Parathyroid adenoma (tissue), 2 donors: ENCODE results near the gene CRYBA4.
"Not testable (repeated sequence)": the region's sequence is repeated elsewhere in the genome, so short reads cannot be mapped to it uniquely, and the experiment has no call there.

ENCODE experiments used
- H2AFZ ChIP-seq: fragments of 300-600 bp; sonication (generic); one replicate; pipeline ENCODE4 v1.7.0; 2017; ENCODE audit warnings: antibody characterized with exemption, mild to moderate bottlenecking
- H3K27ac ChIP-seq: fragments of 300-600 bp; sonication (generic); one replicate; pipeline ENCODE4 v1.7.0; 2017
- H3K27me3 ChIP-seq: fragments of 300-600 bp; sonication (generic); one replicate; pipeline ENCODE4 v1.7.0; 2017; ENCODE audit warnings: low read length; ENCODE audit not compliant: control insufficient read depth, insufficient read depth
- H3K36me3 ChIP-seq: fragments of 300-600 bp; sonication (generic); one replicate; pipeline ENCODE4 v1.7.0; 2017; ENCODE audit warnings: low read length; ENCODE audit not compliant: control insufficient read depth, insufficient read depth
- H3K4me1 ChIP-seq: fragments of 300-600 bp; sonication (generic); one replicate; pipeline ENCODE4 v1.7.0; 2017; ENCODE audit warnings: control low read depth
- H3K4me2 ChIP-seq: fragments of 300-600 bp; sonication (generic); one replicate; pipeline ENCODE4 v1.7.0; 2017; ENCODE audit warnings: low read length
- H3K4me3 ChIP-seq: fragments of 300-600 bp; sonication (generic); one replicate; pipeline ENCODE4 v1.7.0; 2017; ENCODE audit warnings: low read depth, low read length
- H3K79me2 ChIP-seq: fragments of 300-600 bp; sonication (generic); one replicate; pipeline ENCODE4 v1.7.0; 2017; ENCODE audit warnings: control low read depth
- H3K9ac ChIP-seq: fragments of 300-600 bp; sonication (generic); one replicate; pipeline ENCODE4 v1.7.0; 2017; ENCODE audit warnings: mild to moderate bottlenecking
- H3K9me3 ChIP-seq: fragments of 300-600 bp; sonication (generic); one replicate; pipeline ENCODE4 v1.7.0; 2017; ENCODE audit warnings: low read length; ENCODE audit not compliant: control insufficient read depth
- CTCF ChIP-seq: fragments of 300-600 bp; sonication (generic); IDR thresholded peaks from one replicate; pipeline ENCODE4 v1.7.0; 2017; ENCODE audit warnings: antibody characterized with exemption, mild to moderate bottlenecking
- donor health status: primary hyperparathyroidism.

The CRYBA4 gene

GRCh38 chr22:26609287-26609686 is 12.5 kb upstream of the CRYBA4 start:
- Histone ChIP-seq H2AFZ (no peak overlapping the region), H3K79me2 (no peaks in the 10 kb centered on the region), H3K9ac (no peak overlapping the region), H3K9me3 (no peaks in the 10 kb centered on the region), H3K4me1 (no peaks in the 10 kb centered on the region), H3K4me2 (no peak overlapping the region), H3K27me3 (no peaks in the 10 kb centered on the region), H3K36me3 (no peaks in the 10 kb centered on the region), H3K4me3 (no peak overlapping the region), H3K27ac (no peak overlapping the region)
- no peak for TF ChIP-seq CTCF

GRCh38 chr22:26610072-26610958 is 11.4 kb upstream of the CRYBA4 start:
- Histone ChIP-seq H3K27ac (no peak overlapping the region), H3K9me3 (no peaks in the 10 kb centered on the region), H3K27me3 (no peaks in the 10 kb centered on the region), H3K79me2 (no peaks in the 10 kb centered on the region), H3K4me1 (no peaks in the 10 kb centered on the region), H3K36me3 (no peaks in the 10 kb centered on the region), H3K4me2 (no peak overlapping the region), H3K4me3 (no peak overlapping the region), H3K9ac (no peak overlapping the region), H2AFZ (no peak overlapping the region)
- TF ChIP-seq CTCF = no peak

GRCh38 chr22:26610996-26611395 is 10.8 kb upstream of the CRYBA4 start:
- Histone ChIP-seq H3K9ac (no peak overlapping the region), H3K27me3 (no peaks in the 10 kb centered on the region), H3K4me2 (no peak overlapping the region), H3K4me1 (no peaks in the 10 kb centered on the region), H3K9me3 (no peaks in the 10 kb centered on the region), H3K4me3 (no peak overlapping the region), H3K27ac (no peak overlapping the region), H2AFZ (no peak overlapping the region), H3K36me3 (no peaks in the 10 kb centered on the region), H3K79me2 (no peaks in the 10 kb centered on the region)
- no peak for TF ChIP-seq CTCF

GRCh38 chr22:26612652-26613051 is 9.1 kb upstream of the CRYBA4 start:
- no peaks in the 10 kb centered on the region for H3K36me3 ChIP-seq

GRCh38 chr22:26613753-26614152 is 8.0 kb upstream of the CRYBA4 start:
- H3K27me3 ChIP-seq, H3K4me1 ChIP-seq, H2AFZ ChIP-seq, H3K4me2 ChIP-seq, H3K9ac ChIP-seq, H3K9me3 ChIP-seq, H3K27ac ChIP-seq, H3K4me3 ChIP-seq, H3K36me3 ChIP-seq, H3K79me2 ChIP-seq: not testable (repeated sequence)

More at GRCh38 chr22:26612652-26613051, 9.1 kb upstream of the CRYBA4 start:
- H2AFZ ChIP-seq = no peak overlapping the region
- H3K27ac ChIP-seq = no peak overlapping the region
- no peak overlapping the region for H3K9ac ChIP-seq
- no peaks in the 10 kb centered on the region for H3K9me3 ChIP-seq
- H3K4me3 ChIP-seq = no peak overlapping the region
- no peaks in the 10 kb centered on the region for H3K4me1 ChIP-seq
- no peak overlapping the region for H3K4me2 ChIP-seq
- TF ChIP-seq CTCF = no peak
- H3K79me2 ChIP-seq = no peaks in the 10 kb centered on the region
- H3K27me3 ChIP-seq = no peaks in the 10 kb centered on the region
